Activated CD8-positive, alpha-beta memory T cell treated with anti-CD3 and anti-CD28 coated beads for 48 hours (primary cell): ENCODE results near the gene LZTR1.
"Not testable (repeated sequence)": the region's sequence is repeated elsewhere in the genome, so short reads cannot be mapped to it uniquely, and the experiment has no call there.

Experiments
- DNase-seq, 3 experiments: peaks; one replicate each; pipeline ENCODE4 v3.0.0-alpha.2; 2020; ENCODE audit warnings: low read depth in 2 of 3, low spot score in 2 of 3

The LZTR1 gene

GRCh38 chr22:21032037-21032867, 50.2 kb downstream of the LZTR1 start, which contains the start of gene SLC7A4:
Gene SLC7A4, minus strand, starts transcription at chr22:21032561. Its CDS starts 749 bp downstream, at chr22:21031812.
- DNase-seq: no peak

GRCh38 chr22:21032868-21033688, 51.0 kb downstream of the LZTR1 start:
- DNase-seq: no peak

GRCh38 chr22:21033895-21034294, 51.8 kb downstream of the LZTR1 start:
- DNase-seq: no peak

- no peak for DNase-seq
Measured at GRCh38 chr22:21034989-21035388, 52.9 kb downstream of the LZTR1 start.

GRCh38 chr22:21038405-21038804, 56.3 kb downstream of the LZTR1 start:
- DNase-seq: no peak

- DNase-seq: not testable (repeated sequence)
Measured at GRCh38 chr22:21039158-21039557, 57.1 kb downstream of the LZTR1 start.

- no peak for DNase-seq
Measured at GRCh38 chr22:21041937-21042336, 59.8 kb downstream of the LZTR1 start.

GRCh38 chr22:21042978-21043859, 61.1 kb downstream of the LZTR1 start:
- DNase-seq: no peak

- no peak for DNase-seq
Measured at GRCh38 chr22:21043860-21044535, 61.9 kb downstream of the LZTR1 start.

- no peak for DNase-seq
Measured at GRCh38 chr22:21044931-21045584, 63.0 kb downstream of the LZTR1 start.

GRCh38 chr22:21045585-21046294, 63.6 kb downstream of the LZTR1 start, which contains the start of gene LRRC74B:
Gene LRRC74B, plus strand, starts transcription at chr22:21045946. Its CDS starts 41 bp downstream, at chr22:21045987.
- DNase-seq: peak; percentile 58 to 62 (median 62)

GRCh38 chr22:21047035-21047661, 65.1 kb downstream of the LZTR1 start:
- DNase-seq: no peak

- no peak for DNase-seq
Measured at GRCh38 chr22:21047730-21048129, 65.6 kb downstream of the LZTR1 start.

GRCh38 chr22:21048448-21048847, 66.4 kb downstream of the LZTR1 start:
- DNase-seq: not testable (repeated sequence)
